HepG2 (cell line): ENCODE results near the gene RAB1B. TPM values are rescaled to one million over a fixed set of nuclear protein-coding genes. Genes with fewer than 3 reads are reported as not detected.

Source experiments
- HMG20A ChIP-seq: IDR thresholded peaks from 2 replicates; pipeline ENCODE4 v1.6.1; 2016; ENCODE audit warnings: borderline replicate concordance
- RARA ChIP-seq: IDR thresholded peaks from 2 replicates; pipeline ENCODE4 v1.6.1; 2016; ENCODE audit warnings: missing genetic modification reagents, missing compliant biosample characterization
- SSRP1 ChIP-seq: IDR thresholded peaks from 2 replicates; pipeline ENCODE4 v1.6.1; 2016; ENCODE audit warnings: control low read depth
- TARDBP ChIP-seq: sonication (generic); formaldehyde crosslinking; IDR thresholded peaks from 2 replicates; pipeline ENCODE4 v1.8.0; 2022; ENCODE audit warnings: mild to moderate bottlenecking, missing genetic modification reagents
- TBX3 ChIP-seq: fragments of 450-650 bp; IDR thresholded peaks from 2 replicates; pipeline ENCODE4 v1.6.1; 2017; ENCODE audit warnings: antibody characterized with exemption, mild to moderate bottlenecking, inconsistent platforms, borderline replicate concordance
- U2AF1 ChIP-seq: fragments of 200-400 bp; formaldehyde crosslinking; optimal IDR thresholded peaks from 2 replicates; pipeline ENCODE3; 2017; ENCODE audit warnings: mild to moderate bottlenecking, low read depth, low read length
- ZNF282 ChIP-seq: fragments of 450-650 bp; IDR thresholded peaks from 2 replicates; pipeline ENCODE4 v1.6.1; 2018; ENCODE audit not compliant: partially characterized antibody
- ZNF367 ChIP-seq: sonication (generic); formaldehyde crosslinking; IDR thresholded peaks from 2 replicates; pipeline ENCODE4 v1.4.0; 2020; ENCODE audit warnings: missing genetic modification reagents, borderline replicate concordance
- ZNF484 ChIP-seq: sonication (generic); formaldehyde crosslinking; IDR thresholded peaks from 2 replicates; pipeline ENCODE4 v1.5.1; 2020; ENCODE audit warnings: mild to moderate bottlenecking, low read depth, missing genetic modification reagents, borderline replicate concordance
- ZNF564 ChIP-seq: sonication (generic); formaldehyde crosslinking; IDR thresholded peaks from 2 replicates; pipeline ENCODE4 v1.8.1; 2023; ENCODE audit warnings: mild to moderate bottlenecking, missing genetic modification reagents
- ZNF7 ChIP-seq: IDR thresholded peaks from 2 replicates; pipeline ENCODE4 v1.6.1; 2016; ENCODE audit warnings: missing biosample characterization, missing genetic modification reagents
- ZNF720 ChIP-seq: sonication (generic); formaldehyde crosslinking; IDR thresholded peaks from 2 replicates; pipeline ENCODE4 v1.4.0; 2020; ENCODE audit warnings: missing genetic modification reagents
- ZNF749 ChIP-seq: sonication (generic); formaldehyde crosslinking; IDR thresholded peaks from 2 replicates; pipeline ENCODE4 v1.8.0; 2022; ENCODE audit warnings: mild to moderate bottlenecking, missing genetic modification reagents, moderate library complexity, borderline replicate concordance
- polyA plus RNA-seq, 8 experiments: library from polyadenylated mRNA; depleted of rRNA in 3 of 8; stranded (reverse) in 7 of 8; unstranded in 1 of 8; fragments of >200 nt; fragmentation: Illumina TruSeq in 4 of 8; extraction: Trizol in 4 of 8; gene quantifications; 2 replicates each; pipeline versions ENCODE4 v1.2.1 to v1.2.3, GENCODE V29; 2011 to 2016; ENCODE audit warnings: low read depth in 4 of 8, missing spikeins in 1 of 8, mixed read lengths in 1 of 8; ENCODE audit not compliant: insufficient read depth in 1 of 8
- total RNA-seq, 5 experiments: library from RNA; depleted of rRNA; stranded (reverse); fragments of >200 nt; fragmentation: Illumina TruSeq; extraction: Trizol; gene quantifications; 2 replicates each; pipeline ENCODE4 v1.2.3, GENCODE V29; 2016; ENCODE audit warnings: low read depth in 1 of 5
- TF ChIP-seq, protein P1 (sequence below): sonication (generic); formaldehyde crosslinking; IDR thresholded peaks from 2 replicates; pipeline ENCODE4 v1.5.1; 2020; ENCODE audit warnings: mild to moderate bottlenecking, moderate library complexity, missing genetic modification reagents
- TF ChIP-seq, protein P2 (sequence below): sonication (generic); formaldehyde crosslinking; IDR thresholded peaks from one replicate; pipeline ENCODE4 v1.5.1; 2020; ENCODE audit warnings: mild to moderate bottlenecking, missing genetic modification reagents; ENCODE audit errors: not compliant biosample characterization
- TF ChIP-seq, protein P3 (sequence below), 2 experiments: sonication (generic) in 1 of 2; formaldehyde crosslinking in 1 of 2; IDR thresholded peaks; 2 replicates each; pipeline versions ENCODE4 v1.5.1 to v1.6.1; 2011 to 2020; ENCODE audit warnings: borderline replicate concordance in 1 of 2, low read depth in 1 of 2, low read length in 1 of 2, mild to moderate bottlenecking in 1 of 2, missing genetic modification reagents in 1 of 2, moderate library complexity in 1 of 2

Gene RAB1B
- total and polyA plus RNA-seq, 2 of the 13 experiments (the other 11 are each of a cell fraction or from before 2014, with no cell fraction given) = 77.9 to 87.9 TPM

DNA sequence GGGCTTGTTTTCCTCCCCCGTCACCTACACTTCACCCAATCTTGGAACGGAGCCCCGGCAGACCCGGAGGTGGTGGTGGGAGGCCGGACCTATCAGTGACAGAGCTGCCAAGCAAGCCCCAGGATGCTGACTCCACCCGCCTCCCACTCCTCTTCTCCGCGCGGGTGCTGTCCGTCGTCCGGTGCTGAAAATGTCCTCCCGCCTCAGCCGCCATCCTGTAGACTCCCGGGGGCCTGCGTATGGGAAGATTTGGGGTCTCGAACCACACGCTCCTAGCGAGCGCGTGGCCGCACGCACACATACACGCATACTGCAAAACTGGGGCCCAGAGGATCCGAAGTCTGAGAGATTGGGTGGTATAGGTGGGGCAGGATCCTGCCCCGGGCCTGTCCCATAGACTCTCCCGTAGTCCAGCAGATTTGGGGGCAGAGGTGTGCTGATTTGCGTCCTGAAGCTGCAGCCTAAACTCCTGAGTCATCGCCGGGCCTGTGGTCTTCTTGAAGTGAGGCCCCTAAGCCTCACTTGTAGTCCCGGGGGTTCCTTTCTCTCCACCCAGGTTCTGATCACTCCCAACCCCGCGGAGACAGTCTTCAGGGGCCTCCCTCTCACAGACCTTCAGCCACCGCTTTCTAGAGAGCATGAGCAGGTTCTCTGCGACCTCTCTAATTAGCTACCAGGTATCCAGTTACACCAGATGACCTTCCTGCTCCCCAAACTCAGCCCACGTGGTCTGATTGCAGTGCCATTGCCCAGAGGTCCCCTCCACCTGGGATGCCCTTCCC is 21.3 kb downstream of the RAB1B start (continued):
- TF ChIP-seq, protein P1, sequence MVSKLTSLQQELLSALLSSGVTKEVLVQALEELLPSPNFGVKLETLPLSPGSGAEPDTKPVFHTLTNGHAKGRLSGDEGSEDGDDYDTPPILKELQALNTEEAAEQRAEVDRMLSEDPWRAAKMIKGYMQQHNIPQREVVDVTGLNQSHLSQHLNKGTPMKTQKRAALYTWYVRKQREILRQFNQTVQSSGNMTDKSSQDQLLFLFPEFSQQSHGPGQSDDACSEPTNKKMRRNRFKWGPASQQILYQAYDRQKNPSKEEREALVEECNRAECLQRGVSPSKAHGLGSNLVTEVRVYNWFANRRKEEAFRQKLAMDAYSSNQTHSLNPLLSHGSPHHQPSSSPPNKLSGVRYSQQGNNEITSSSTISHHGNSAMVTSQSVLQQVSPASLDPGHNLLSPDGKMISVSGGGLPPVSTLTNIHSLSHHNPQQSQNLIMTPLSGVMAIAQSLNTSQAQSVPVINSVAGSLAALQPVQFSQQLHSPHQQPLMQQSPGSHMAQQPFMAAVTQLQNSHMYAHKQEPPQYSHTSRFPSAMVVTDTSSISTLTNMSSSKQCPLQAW (CRISPR knock-in tag) = peak; percentile 24; the same call in 1 of the 2 replicates
- TF ChIP-seq SSRP1 (CRISPR knock-in tag) (0 out of 2 replicates have a peak, but pooled peaks have one; percentile 38), ZNF564 (CRISPR knock-in tag) (peak; percentile 55; the same call in 1 of the 2 replicates), ZNF367 (peak; percentile 68; the same call in 1 of the 2 replicates), ZNF282 (no peak), ZNF7 (CRISPR knock-in tag) (no peak; the same call in 1 of the 2 replicates), U2AF1 (no peak), ZNF484 (peak; percentile 83; the same call in 1 of the 2 replicates), ZNF720 (CRISPR knock-in tag) (no peak), RARA (CRISPR knock-in tag) (peak; percentile 69), TBX3 (no peak), ZNF749 (CRISPR knock-in tag) (peak; percentile 57; the same call in 1 of the 2 replicates), TARDBP (CRISPR knock-in tag) (no peak), HMG20A (CRISPR knock-in tag) (no peak)
- TF ChIP-seq, protein P2, sequence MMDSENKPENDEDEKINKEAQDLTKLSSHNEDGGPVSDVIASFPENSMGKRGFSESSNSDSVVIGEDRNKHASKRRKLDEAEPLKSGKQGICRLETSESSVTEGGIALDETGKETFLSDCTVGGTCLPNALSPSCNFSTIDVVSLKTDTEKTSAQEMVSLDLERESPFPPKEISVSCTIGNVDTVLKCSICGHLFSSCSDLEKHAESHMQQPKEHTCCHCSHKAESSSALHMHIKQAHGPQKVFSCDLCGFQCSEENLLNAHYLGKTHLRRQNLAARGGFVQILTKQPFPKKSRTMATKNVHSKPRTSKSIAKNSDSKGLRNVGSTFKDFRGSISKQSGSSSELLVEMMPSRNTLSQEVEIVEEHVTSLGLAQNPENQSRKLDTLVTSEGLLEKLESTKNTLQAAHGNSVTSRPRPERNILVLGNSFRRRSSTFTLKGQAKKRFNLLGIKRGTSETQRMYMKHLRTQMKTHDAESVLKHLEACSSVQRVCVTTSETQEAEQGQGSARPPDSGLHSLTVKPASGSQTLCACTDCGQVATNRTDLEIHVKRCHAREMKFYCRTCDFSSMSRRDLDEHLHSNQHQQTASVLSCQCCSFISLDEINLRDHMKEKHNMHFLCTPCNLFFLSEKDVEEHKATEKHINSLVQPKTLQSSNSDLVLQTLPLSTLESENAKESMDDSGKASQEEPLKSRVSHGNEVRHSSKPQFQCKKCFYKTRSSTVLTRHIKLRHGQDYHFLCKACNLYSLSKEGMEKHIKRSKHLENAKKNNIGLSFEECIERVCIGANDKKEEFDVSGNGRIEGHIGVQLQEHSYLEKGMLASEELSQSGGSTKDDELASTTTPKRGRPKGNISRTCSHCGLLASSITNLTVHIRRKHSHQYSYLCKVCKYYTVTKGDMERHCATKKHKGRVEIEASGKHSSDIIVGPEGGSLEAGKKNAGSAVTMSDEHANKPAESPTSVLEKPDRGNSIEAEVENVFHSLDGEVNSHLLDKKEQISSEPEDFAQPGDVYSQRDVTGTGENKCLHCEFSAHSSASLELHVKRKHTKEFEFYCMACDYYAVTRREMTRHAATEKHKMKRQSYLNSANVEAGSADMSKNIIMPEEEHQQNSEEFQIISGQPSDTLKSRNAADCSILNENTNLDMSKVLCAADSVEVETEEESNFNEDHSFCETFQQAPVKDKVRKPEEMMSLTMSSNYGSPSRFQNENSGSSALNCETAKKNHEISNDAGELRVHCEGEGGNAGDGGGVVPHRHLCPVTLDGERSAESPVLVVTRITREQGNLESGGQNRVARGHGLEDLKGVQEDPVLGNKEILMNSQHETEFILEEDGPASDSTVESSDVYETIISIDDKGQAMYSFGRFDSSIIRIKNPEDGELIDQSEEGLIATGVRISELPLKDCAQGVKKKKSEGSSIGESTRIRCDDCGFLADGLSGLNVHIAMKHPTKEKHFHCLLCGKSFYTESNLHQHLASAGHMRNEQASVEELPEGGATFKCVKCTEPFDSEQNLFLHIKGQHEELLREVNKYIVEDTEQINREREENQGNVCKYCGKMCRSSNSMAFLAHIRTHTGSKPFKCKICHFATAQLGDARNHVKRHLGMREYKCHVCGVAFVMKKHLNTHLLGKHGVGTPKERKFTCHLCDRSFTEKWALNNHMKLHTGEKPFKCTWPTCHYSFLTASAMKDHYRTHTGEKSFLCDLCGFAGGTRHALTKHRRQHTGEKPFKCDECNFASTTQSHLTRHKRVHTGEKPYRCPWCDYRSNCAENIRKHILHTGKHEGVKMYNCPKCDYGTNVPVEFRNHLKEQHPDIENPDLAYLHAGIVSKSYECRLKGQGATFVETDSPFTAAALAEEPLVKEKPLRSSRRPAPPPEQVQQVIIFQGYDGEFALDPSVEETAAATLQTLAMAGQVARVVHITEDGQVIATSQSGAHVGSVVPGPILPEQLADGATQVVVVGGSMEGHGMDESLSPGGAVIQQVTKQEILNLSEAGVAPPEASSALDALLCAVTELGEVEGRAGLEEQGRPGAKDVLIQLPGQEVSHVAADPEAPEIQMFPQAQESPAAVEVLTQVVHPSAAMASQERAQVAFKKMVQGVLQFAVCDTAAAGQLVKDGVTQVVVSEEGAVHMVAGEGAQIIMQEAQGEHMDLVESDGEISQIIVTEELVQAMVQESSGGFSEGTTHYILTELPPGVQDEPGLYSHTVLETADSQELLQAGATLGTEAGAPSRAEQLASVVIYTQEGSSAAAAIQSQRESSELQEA (CRISPR knock-in tag) = no peak
- TF ChIP-seq, protein P3, sequence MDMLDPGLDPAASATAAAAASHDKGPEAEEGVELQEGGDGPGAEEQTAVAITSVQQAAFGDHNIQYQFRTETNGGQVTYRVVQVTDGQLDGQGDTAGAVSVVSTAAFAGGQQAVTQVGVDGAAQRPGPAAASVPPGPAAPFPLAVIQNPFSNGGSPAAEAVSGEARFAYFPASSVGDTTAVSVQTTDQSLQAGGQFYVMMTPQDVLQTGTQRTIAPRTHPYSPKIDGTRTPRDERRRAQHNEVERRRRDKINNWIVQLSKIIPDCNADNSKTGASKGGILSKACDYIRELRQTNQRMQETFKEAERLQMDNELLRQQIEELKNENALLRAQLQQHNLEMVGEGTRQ (IDR thresholded peaks at IDR 0.05; ENCODE audit: low read depth, low read length) = no peak
- TF ChIP-seq, protein P3 (CRISPR knock-in tag; IDR thresholded peaks at IDR 0.05; ENCODE audit: borderline replicate concordance) = peak; percentile 40; the same call in 1 of the 2 replicates
